ENCODE data around the gene ADAMTSL5.

The ADAMTSL5 gene

GRCh38 chr19:1469255-1470054 is 43.4 kb downstream of the ADAMTSL5 start:
- 0 out of 2 replicates have a peak overlapping the region, but pooled peaks have one; percentile 39 for H3K4me3 ChIP-seq (ENCODE audit: low read length)
- H3K4me1 ChIP-seq (ENCODE audit: low read length): peaks cover 14% of the 10 kb centered on the region; the same call in 1 of the 2 replicates
- DNase-seq: no peak
- H3K9me3 ChIP-seq (replicated peaks; ENCODE audit: insufficient read depth, low read length): no peaks in the 10 kb centered on the region
- H4K20me1 ChIP-seq (ENCODE audit: insufficient read depth, low read length): peaks cover 14% of the 10 kb centered on the region
- no peak overlapping the region for H3K27ac ChIP-seq (ENCODE audit: low read length)
- no peaks in the 10 kb centered on the region for H3K79me2 ChIP-seq (ENCODE audit: low read length)
- no peaks in the 10 kb centered on the region for H3K9me2 ChIP-seq (replicated peaks; ENCODE audit: insufficient read depth, low read length)
- H2AFZ ChIP-seq (ENCODE audit: low read length): no peak overlapping the region
- peaks cover 40% of the 10 kb centered on the region for H3K27me3 ChIP-seq (replicated peaks; ENCODE audit: insufficient read depth, low read length)
- H3F3A ChIP-seq (ENCODE audit: insufficient read depth, low read length): peaks cover 9% of the 10 kb centered on the region; the same call in 1 of the 2 replicates
- no peaks in the 10 kb centered on the region for H3K36me3 ChIP-seq (replicated peaks; ENCODE audit: insufficient read depth, low read length)
- peak overlapping the region; percentile 65; the same call in 1 of the 2 replicates for H3K4me2 ChIP-seq (ENCODE audit: low read depth, low read length)
- no peak for TF ChIP-seq CTCF (IDR thresholded peaks at IDR 0.05; ENCODE audit: low read length)
- TF ChIP-seq EZH2 (optimal IDR thresholded peaks at IDR 0.05; ENCODE audit: low read depth, low read length): no peak
- TF ChIP-seq EZH2phosphoT487 (IDR thresholded peaks at IDR 0.05; ENCODE audit: low read length): no peak
- no peak overlapping the region for H3K9ac ChIP-seq (ENCODE audit: low read length)

GRCh38 chr19:1468821-1469254 is 44.0 kb downstream of the ADAMTSL5 start:
- no peaks in the 10 kb centered on the region for H3K79me2 ChIP-seq (ENCODE audit: low read length)
- no peak overlapping the region for H3K9ac ChIP-seq (ENCODE audit: low read length)
- no peak overlapping the region for H3K4me2 ChIP-seq (ENCODE audit: low read depth, low read length)

GRCh38 chr19:1468274-1468820 is 44.5 kb downstream of the ADAMTSL5 start:
- H3K9me3 ChIP-seq (replicated peaks; ENCODE audit: insufficient read depth, low read length): no peaks in the 10 kb centered on the region
- peaks cover 40% of the 10 kb centered on the region for H3K27me3 ChIP-seq (replicated peaks; ENCODE audit: insufficient read depth, low read length)
- H3K27ac ChIP-seq (ENCODE audit: low read length): no peak overlapping the region
- H3K36me3 ChIP-seq (replicated peaks; ENCODE audit: insufficient read depth, low read length): no peaks in the 10 kb centered on the region
- no peaks in the 10 kb centered on the region for H3K9me2 ChIP-seq (replicated peaks; ENCODE audit: insufficient read depth, low read length)
- peaks cover 14% of the 10 kb centered on the region for H4K20me1 ChIP-seq (ENCODE audit: insufficient read depth, low read length)
- no peak overlapping the region for H3K9ac ChIP-seq (ENCODE audit: low read length)
- no peak overlapping the region for H3K4me3 ChIP-seq (ENCODE audit: low read length)
- no peak overlapping the region for H2AFZ ChIP-seq (ENCODE audit: low read length)
- TF ChIP-seq CTCF (IDR thresholded peaks at IDR 0.05; ENCODE audit: low read length): no peak
- TF ChIP-seq EZH2 (optimal IDR thresholded peaks at IDR 0.05; ENCODE audit: low read depth, low read length): no peak
- no peak for TF ChIP-seq EZH2phosphoT487 (IDR thresholded peaks at IDR 0.05; ENCODE audit: low read length)
- H3K79me2 ChIP-seq (ENCODE audit: low read length): no peaks in the 10 kb centered on the region
- no peak for DNase-seq
- H3K4me2 ChIP-seq (ENCODE audit: low read depth, low read length): no peak overlapping the region
- peaks cover 14% of the 10 kb centered on the region; the same call in 1 of the 2 replicates for H3K4me1 ChIP-seq (ENCODE audit: low read length)
- H3F3A ChIP-seq (ENCODE audit: insufficient read depth, low read length): peaks cover 9% of the 10 kb centered on the region; the same call in 1 of the 2 replicates

More at GRCh38 chr19:1468821-1469254, 44.0 kb downstream of the ADAMTSL5 start:
- H3K9me3 ChIP-seq (replicated peaks; ENCODE audit: insufficient read depth, low read length): no peaks in the 10 kb centered on the region
- peaks cover 40% of the 10 kb centered on the region for H3K27me3 ChIP-seq (replicated peaks; ENCODE audit: insufficient read depth, low read length)
- no peaks in the 10 kb centered on the region for H3K36me3 ChIP-seq (replicated peaks; ENCODE audit: insufficient read depth, low read length)
- no peak for DNase-seq
- H3K4me1 ChIP-seq (ENCODE audit: low read length): peaks cover 14% of the 10 kb centered on the region; the same call in 1 of the 2 replicates
- H3F3A ChIP-seq (ENCODE audit: insufficient read depth, low read length): peaks cover 9% of the 10 kb centered on the region; the same call in 1 of the 2 replicates
- H3K27ac ChIP-seq (ENCODE audit: low read length): no peak overlapping the region
- no peaks in the 10 kb centered on the region for H3K9me2 ChIP-seq (replicated peaks; ENCODE audit: insufficient read depth, low read length)
- no peak overlapping the region for H3K4me3 ChIP-seq (ENCODE audit: low read length)
- TF ChIP-seq CTCF (IDR thresholded peaks at IDR 0.05; ENCODE audit: low read length) (no peak), EZH2 (optimal IDR thresholded peaks at IDR 0.05; ENCODE audit: low read depth, low read length) (no peak), EZH2phosphoT487 (IDR thresholded peaks at IDR 0.05; ENCODE audit: low read length) (no peak)
- peaks cover 14% of the 10 kb centered on the region for H4K20me1 ChIP-seq (ENCODE audit: insufficient read depth, low read length)
- no peak overlapping the region for H2AFZ ChIP-seq (ENCODE audit: low read length)

All from MM.1S (cell line).